Liver (tissue), 3 donors: ENCODE results near the gene AK1.

Experiments used
- EGR1 ChIP-seq, 2 donors: IDR thresholded peaks; 2 replicates each; pipeline ENCODE4 v1.6.1; 2016 to 2018; ENCODE audit warnings: antibody characterized with exemption in 2 of 2, low read depth in 2 of 2
- GABPA ChIP-seq, 2 donors: IDR thresholded peaks in 1 of 2; conservative IDR thresholded peaks in 1 of 2; 2 replicates each; pipeline ENCODE4 v1.6.1; 2016; ENCODE audit warnings: antibody characterized with exemption in 2 of 2, mild to moderate bottlenecking in 1 of 2, moderate library complexity in 1 of 2
- HNF4A ChIP-seq, 2 donors: conservative IDR thresholded peaks; 2 replicates each; pipeline ENCODE4 v1.6.1; 2016; ENCODE audit warnings: antibody characterized with exemption in 2 of 2, mild to moderate bottlenecking in 2 of 2
- JUND ChIP-seq, 2 donors: IDR thresholded peaks; 2 replicates each; pipeline ENCODE4 v1.6.1; 2016; ENCODE audit warnings: antibody characterized with exemption in 2 of 2
- NR2F2 ChIP-seq: IDR thresholded peaks from 2 replicates; pipeline ENCODE4 v1.6.1; 2016; ENCODE audit warnings: antibody characterized with exemption
- RAD21 ChIP-seq, 2 donors: IDR thresholded peaks; 2 replicates each; pipeline ENCODE4 v1.6.1; 2016; ENCODE audit warnings: antibody characterized with exemption in 2 of 2, mild to moderate bottlenecking in 2 of 2
- RXRA ChIP-seq, 2 donors: IDR thresholded peaks; 2 replicates each; pipeline ENCODE4 v1.6.1; 2017 to 2018; ENCODE audit warnings: antibody characterized with exemption in 2 of 2, mild to moderate bottlenecking in 1 of 2
- SP1 ChIP-seq: IDR thresholded peaks from 2 replicates; pipeline ENCODE4 v1.6.1; 2018; ENCODE audit warnings: antibody characterized with exemption, mild to moderate bottlenecking
- TAF1 ChIP-seq: conservative IDR thresholded peaks from 2 replicates; pipeline ENCODE4 v1.6.1; 2016; ENCODE audit warnings: antibody characterized with exemption, mild to moderate bottlenecking
- TF ChIP-seq, protein P1 (sequence below): fragments of 150-350 bp; IDR thresholded peaks from 2 replicates; pipeline ENCODE4 v1.5.1; 2017; ENCODE audit warnings: improper control_type of control experiment, low read depth, low read length; ENCODE audit not compliant: missing input control
- TF ChIP-seq, protein P2 (sequence below): IDR thresholded peaks from 2 replicates; pipeline ENCODE4 v1.6.1; 2016; ENCODE audit warnings: antibody characterized with exemption
- TF ChIP-seq, protein P3 (sequence below): IDR thresholded peaks from 2 replicates; pipeline ENCODE4 v1.6.1; 2016; ENCODE audit warnings: antibody characterized with exemption
- TF ChIP-seq, protein P4 (sequence below): IDR thresholded peaks from 2 replicates; pipeline ENCODE4 v1.6.1; 2016; ENCODE audit warnings: antibody characterized with exemption, mild to moderate bottlenecking
- TF ChIP-seq, protein P5 (sequence below): IDR thresholded peaks from 2 replicates; pipeline ENCODE4 v1.6.1; 2016; ENCODE audit warnings: antibody characterized with exemption
- donor health status: healthy.
- donor health status: healthy.

DNA sequence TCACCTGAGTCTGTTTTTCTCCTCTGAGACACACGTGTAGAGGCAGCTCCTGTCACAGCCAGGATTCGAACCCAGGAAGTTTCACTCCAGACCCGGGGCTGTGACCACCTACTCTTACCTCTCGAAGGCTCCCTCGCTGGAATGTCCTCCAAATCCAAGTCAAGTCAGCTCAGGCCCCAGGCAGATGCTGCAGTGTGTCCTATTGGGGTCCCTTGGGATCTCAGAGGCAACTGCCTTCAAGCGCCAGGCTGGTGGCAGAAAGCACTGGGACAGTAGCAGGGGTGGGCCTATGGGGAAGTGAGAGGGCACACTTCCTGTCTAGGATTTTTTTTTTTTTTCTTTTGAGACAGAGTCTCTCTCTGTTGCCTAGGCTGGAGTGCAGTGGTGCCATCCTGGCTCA, 40.1 kb upstream of the AK1 start:
- TF ChIP-seq RAD21 (IDR thresholded peaks at IDR 0.05) (no peak), TAF1 (no peak), SP1 (no peak), NR2F2 (no peak), HNF4A (conservative IDR thresholded peaks at IDR 0.05) (no peak), GABPA (IDR thresholded peaks at IDR 0.05 in 1 of 2, conservative IDR thresholded peaks at IDR 0.05 in 1 of 2) (no peak), EGR1 (IDR thresholded peaks at IDR 0.05; ENCODE audit: low read depth in 2 of 2) (no peak), JUND (IDR thresholded peaks at IDR 0.05) (no peak), RXRA (IDR thresholded peaks at IDR 0.05) (no peak)
- TF ChIP-seq, protein P1, sequence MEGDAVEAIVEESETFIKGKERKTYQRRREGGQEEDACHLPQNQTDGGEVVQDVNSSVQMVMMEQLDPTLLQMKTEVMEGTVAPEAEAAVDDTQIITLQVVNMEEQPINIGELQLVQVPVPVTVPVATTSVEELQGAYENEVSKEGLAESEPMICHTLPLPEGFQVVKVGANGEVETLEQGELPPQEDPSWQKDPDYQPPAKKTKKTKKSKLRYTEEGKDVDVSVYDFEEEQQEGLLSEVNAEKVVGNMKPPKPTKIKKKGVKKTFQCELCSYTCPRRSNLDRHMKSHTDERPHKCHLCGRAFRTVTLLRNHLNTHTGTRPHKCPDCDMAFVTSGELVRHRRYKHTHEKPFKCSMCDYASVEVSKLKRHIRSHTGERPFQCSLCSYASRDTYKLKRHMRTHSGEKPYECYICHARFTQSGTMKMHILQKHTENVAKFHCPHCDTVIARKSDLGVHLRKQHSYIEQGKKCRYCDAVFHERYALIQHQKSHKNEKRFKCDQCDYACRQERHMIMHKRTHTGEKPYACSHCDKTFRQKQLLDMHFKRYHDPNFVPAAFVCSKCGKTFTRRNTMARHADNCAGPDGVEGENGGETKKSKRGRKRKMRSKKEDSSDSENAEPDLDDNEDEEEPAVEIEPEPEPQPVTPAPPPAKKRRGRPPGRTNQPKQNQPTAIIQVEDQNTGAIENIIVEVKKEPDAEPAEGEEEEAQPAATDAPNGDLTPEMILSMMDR: no peak
- TF ChIP-seq, protein P2, sequence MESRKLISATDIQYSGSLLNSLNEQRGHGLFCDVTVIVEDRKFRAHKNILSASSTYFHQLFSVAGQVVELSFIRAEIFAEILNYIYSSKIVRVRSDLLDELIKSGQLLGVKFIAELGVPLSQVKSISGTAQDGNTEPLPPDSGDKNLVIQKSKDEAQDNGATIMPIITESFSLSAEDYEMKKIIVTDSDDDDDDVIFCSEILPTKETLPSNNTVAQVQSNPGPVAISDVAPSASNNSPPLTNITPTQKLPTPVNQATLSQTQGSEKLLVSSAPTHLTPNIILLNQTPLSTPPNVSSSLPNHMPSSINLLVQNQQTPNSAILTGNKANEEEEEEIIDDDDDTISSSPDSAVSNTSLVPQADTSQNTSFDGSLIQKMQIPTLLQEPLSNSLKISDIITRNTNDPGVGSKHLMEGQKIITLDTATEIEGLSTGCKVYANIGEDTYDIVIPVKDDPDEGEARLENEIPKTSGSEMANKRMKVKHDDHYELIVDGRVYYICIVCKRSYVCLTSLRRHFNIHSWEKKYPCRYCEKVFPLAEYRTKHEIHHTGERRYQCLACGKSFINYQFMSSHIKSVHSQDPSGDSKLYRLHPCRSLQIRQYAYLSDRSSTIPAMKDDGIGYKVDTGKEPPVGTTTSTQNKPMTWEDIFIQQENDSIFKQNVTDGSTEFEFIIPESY: no peak
- TF ChIP-seq, protein P3, sequence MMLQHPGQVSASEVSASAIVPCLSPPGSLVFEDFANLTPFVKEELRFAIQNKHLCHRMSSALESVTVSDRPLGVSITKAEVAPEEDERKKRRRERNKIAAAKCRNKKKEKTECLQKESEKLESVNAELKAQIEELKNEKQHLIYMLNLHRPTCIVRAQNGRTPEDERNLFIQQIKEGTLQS: no peak
- TF ChIP-seq, protein P4, sequence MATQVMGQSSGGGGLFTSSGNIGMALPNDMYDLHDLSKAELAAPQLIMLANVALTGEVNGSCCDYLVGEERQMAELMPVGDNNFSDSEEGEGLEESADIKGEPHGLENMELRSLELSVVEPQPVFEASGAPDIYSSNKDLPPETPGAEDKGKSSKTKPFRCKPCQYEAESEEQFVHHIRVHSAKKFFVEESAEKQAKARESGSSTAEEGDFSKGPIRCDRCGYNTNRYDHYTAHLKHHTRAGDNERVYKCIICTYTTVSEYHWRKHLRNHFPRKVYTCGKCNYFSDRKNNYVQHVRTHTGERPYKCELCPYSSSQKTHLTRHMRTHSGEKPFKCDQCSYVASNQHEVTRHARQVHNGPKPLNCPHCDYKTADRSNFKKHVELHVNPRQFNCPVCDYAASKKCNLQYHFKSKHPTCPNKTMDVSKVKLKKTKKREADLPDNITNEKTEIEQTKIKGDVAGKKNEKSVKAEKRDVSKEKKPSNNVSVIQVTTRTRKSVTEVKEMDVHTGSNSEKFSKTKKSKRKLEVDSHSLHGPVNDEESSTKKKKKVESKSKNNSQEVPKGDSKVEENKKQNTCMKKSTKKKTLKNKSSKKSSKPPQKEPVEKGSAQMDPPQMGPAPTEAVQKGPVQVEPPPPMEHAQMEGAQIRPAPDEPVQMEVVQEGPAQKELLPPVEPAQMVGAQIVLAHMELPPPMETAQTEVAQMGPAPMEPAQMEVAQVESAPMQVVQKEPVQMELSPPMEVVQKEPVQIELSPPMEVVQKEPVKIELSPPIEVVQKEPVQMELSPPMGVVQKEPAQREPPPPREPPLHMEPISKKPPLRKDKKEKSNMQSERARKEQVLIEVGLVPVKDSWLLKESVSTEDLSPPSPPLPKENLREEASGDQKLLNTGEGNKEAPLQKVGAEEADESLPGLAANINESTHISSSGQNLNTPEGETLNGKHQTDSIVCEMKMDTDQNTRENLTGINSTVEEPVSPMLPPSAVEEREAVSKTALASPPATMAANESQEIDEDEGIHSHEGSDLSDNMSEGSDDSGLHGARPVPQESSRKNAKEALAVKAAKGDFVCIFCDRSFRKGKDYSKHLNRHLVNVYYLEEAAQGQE: no peak
- TF ChIP-seq, protein P5, sequence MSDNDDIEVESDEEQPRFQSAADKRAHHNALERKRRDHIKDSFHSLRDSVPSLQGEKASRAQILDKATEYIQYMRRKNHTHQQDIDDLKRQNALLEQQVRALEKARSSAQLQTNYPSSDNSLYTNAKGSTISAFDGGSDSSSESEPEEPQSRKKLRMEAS: no peak
